Non-pigmented ciliary epithelial cell (primary cell): ENCODE measurements around the gene GYS2.
"Not testable (repeated sequence)": the region's sequence is repeated elsewhere in the genome, so short reads cannot be mapped to it uniquely, and the experiment has no call there.

Experiments
- DNase-seq: peaks from one replicate; pipeline ENCODE4 v3.0.0-alpha.2; 2010; ENCODE audit warnings: low read depth

GYS2 gene

GRCh38 chr12:21600196-21600595 lies 4.5 kb downstream of the GYS2 start:
- no peak for DNase-seq

- DNase-seq = no peak
Measured at GRCh38 chr12:21599143-21599999, 5.3 kb downstream of the GYS2 start.

- no peak for DNase-seq
Measured at GRCh38 chr12:21598651-21599050, 6.0 kb downstream of the GYS2 start.

- not testable (repeated sequence) for DNase-seq
Measured at GRCh38 chr12:21595356-21595755, 9.3 kb downstream of the GYS2 start.

GRCh38 chr12:21585485-21585884 lies 19.2 kb downstream of the GYS2 start:
- DNase-seq = no peak

- not testable (repeated sequence) for DNase-seq
Measured at GRCh38 chr12:21584403-21585182, 20.1 kb downstream of the GYS2 start.

- DNase-seq = no peak
Measured at GRCh38 chr12:21583587-21583986, 21.1 kb downstream of the GYS2 start.

- DNase-seq = no peak
Measured at GRCh38 chr12:21580748-21581516, 23.7 kb downstream of the GYS2 start.

- DNase-seq = no peak
Measured at GRCh38 chr12:21577516-21577915, 27.1 kb downstream of the GYS2 start.

- DNase-seq = no peak
Measured at GRCh38 chr12:21576431-21576830, 28.2 kb downstream of the GYS2 start.

- no peak for DNase-seq
Measured at GRCh38 chr12:21573733-21574358, 30.8 kb downstream of the GYS2 start.

- DNase-seq = no peak
Measured at GRCh38 chr12:21571046-21571445, 33.6 kb downstream of the GYS2 start.

GRCh38 chr12:21568115-21568514 lies 36.5 kb downstream of the GYS2 start:
- no peak for DNase-seq

GRCh38 chr12:21566907-21567394 lies 37.7 kb downstream of the GYS2 start:
- DNase-seq = no peak

- DNase-seq = no peak
Measured at GRCh38 chr12:21566223-21566906, 38.3 kb downstream of the GYS2 start.

GRCh38 chr12:21562859-21563258 lies 41.8 kb downstream of the GYS2 start:
- no peak for DNase-seq

GRCh38 chr12:21561158-21561557 lies 43.5 kb downstream of the GYS2 start:
- no peak for DNase-seq

GRCh38 chr12:21559855-21560569 lies 44.6 kb downstream of the GYS2 start:
- DNase-seq = peak; percentile 36

GRCh38 chr12:21558100-21558679 lies 46.5 kb downstream of the GYS2 start:
- no peak for DNase-seq

- DNase-seq = no peak
Measured at GRCh38 chr12:21553329-21553675, 51.3 kb downstream of the GYS2 start.
